Measurements from ENCODE around the gene GABRG3.

The GABRG3 gene

DNA sequence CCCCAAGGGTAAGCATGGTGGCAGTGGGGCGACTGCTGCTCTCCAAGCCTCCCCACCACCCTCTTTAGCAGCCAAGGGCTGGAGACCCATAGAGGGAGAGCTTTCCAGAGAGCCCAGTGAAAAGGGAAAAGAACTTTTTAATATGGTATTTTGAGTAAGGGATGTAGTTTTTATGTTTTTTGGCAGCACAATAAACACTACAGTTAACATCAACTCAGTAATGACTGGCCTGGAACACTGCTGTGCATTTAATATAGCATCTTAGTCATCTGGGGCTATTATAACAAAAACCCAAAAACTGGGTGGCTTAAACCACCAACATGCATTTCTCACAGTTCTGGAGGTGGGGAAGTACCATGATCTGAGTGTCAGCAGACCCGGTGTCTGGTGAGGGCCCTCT lies 495.8 kb downstream of the GABRG3 start:
- Histone ChIP-seq H3K27me3 (replicated peaks) (no peaks in the 10 kb centered on the region), H3K4me3 (ENCODE audit: low read depth, low read length) (no peak overlapping the region), H3K27ac (no peak overlapping the region), H3K36me3 (replicated peaks) (no peaks in the 10 kb centered on the region)
- no peak for DNase-seq
- TF ChIP-seq, protein P1, sequence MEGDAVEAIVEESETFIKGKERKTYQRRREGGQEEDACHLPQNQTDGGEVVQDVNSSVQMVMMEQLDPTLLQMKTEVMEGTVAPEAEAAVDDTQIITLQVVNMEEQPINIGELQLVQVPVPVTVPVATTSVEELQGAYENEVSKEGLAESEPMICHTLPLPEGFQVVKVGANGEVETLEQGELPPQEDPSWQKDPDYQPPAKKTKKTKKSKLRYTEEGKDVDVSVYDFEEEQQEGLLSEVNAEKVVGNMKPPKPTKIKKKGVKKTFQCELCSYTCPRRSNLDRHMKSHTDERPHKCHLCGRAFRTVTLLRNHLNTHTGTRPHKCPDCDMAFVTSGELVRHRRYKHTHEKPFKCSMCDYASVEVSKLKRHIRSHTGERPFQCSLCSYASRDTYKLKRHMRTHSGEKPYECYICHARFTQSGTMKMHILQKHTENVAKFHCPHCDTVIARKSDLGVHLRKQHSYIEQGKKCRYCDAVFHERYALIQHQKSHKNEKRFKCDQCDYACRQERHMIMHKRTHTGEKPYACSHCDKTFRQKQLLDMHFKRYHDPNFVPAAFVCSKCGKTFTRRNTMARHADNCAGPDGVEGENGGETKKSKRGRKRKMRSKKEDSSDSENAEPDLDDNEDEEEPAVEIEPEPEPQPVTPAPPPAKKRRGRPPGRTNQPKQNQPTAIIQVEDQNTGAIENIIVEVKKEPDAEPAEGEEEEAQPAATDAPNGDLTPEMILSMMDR (IDR thresholded peaks at IDR 0.05; ENCODE audit: low read depth, low read length, missing control alignments), result no peak
- in situ Hi-C loops (cut with HindIII; ENCODE audit: low pct_ligation_motif_present, low sequenced_read_pairs), result no loop called here

DNA sequence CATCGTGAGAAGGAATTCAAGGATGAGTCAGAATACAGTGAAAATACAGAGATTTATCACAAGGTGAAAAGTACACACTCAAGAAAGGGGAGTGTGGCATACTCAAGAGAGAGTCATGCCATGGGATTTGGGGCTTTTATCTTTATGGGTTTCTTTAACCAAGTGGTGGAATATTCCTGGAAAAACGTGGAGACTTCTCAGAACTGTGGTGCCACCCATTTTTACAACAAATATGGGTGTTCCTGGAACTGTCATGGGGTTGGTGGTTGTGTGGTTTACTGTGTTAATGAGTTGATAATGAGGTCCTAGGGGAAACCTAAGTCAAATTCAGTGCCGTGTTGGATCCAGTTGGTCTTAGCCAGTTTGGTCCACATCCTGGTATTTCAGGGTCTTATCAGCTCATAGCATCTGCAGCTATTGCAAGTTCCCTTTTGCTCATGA lies 497.2 kb downstream of the GABRG3 start:
- Histone ChIP-seq H3K36me3 (replicated peaks) (no peaks in the 10 kb centered on the region), H3K27ac (no peak overlapping the region), H3K4me3 (ENCODE audit: low read depth, low read length) (no peak overlapping the region), H3K27me3 (replicated peaks) (no peaks in the 10 kb centered on the region)
- in situ Hi-C loops (cut with HindIII; ENCODE audit: low pct_ligation_motif_present, low sequenced_read_pairs), result no loop called here
- TF ChIP-seq, protein P1 (IDR thresholded peaks at IDR 0.05; ENCODE audit: low read depth, low read length, missing control alignments), result no peak
- DNase-seq, result no peak

DNA sequence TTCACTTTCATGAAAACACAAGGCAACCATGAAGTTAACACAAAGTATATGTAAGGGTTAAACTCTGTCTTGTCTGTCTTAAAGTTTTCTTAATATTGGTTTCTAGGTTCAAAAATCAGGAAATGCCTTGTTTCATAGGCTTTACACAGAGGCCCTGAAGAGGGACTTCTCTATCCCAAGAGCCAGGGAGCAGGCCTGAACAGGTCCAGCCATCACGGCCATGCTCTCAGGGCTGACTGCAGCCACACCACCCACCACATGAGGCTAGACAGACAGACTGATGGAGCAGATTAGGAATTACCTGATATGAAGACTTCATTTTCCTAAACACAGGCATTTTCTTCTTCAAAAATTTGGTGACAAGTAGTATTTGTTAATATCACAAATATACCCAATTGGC lies 502.9 kb downstream of the GABRG3 start:
- Histone ChIP-seq H3K27me3 (replicated peaks) (no peaks in the 10 kb centered on the region), H3K4me3 (ENCODE audit: low read depth, low read length) (no peak overlapping the region), H3K27ac (no peak overlapping the region), H3K36me3 (replicated peaks) (no peaks in the 10 kb centered on the region)
- DNase-seq, result no peak
- TF ChIP-seq, protein P1 (IDR thresholded peaks at IDR 0.05; ENCODE audit: low read depth, low read length, missing control alignments), result no peak
- in situ Hi-C loops (cut with HindIII; ENCODE audit: low pct_ligation_motif_present, low sequenced_read_pairs), result no loop called here

DNA sequence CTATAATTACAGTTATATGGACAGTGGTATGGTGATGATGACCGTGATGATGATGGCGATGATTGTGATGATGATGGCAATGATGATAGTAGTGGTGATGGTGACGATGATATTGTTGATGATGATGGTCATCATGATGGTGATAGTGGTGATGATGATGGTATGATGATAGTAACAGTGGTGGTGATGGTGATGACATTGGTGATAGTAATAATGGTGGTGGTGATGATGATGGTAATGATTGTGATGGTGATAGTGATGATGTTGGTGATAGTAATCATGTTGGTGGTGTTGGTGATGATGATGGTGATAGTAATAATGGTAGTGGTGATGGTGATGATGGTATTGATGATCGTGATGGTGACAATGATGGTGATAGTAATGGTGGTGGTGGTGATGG lies 504.4 kb downstream of the GABRG3 start:
- no peak overlapping the region for H3K27ac ChIP-seq
- no peak for DNase-seq
- in situ Hi-C loops (cut with HindIII; ENCODE audit: low pct_ligation_motif_present, low sequenced_read_pairs), result no loop called here
- no peaks in the 10 kb centered on the region for H3K36me3 ChIP-seq (replicated peaks)
- no peaks in the 10 kb centered on the region for H3K27me3 ChIP-seq (replicated peaks)
- TF ChIP-seq, protein P1 (IDR thresholded peaks at IDR 0.05; ENCODE audit: low read depth, low read length, missing control alignments), result no peak
- H3K4me3 ChIP-seq (ENCODE audit: low read depth, low read length), result no peak overlapping the region

DNA sequence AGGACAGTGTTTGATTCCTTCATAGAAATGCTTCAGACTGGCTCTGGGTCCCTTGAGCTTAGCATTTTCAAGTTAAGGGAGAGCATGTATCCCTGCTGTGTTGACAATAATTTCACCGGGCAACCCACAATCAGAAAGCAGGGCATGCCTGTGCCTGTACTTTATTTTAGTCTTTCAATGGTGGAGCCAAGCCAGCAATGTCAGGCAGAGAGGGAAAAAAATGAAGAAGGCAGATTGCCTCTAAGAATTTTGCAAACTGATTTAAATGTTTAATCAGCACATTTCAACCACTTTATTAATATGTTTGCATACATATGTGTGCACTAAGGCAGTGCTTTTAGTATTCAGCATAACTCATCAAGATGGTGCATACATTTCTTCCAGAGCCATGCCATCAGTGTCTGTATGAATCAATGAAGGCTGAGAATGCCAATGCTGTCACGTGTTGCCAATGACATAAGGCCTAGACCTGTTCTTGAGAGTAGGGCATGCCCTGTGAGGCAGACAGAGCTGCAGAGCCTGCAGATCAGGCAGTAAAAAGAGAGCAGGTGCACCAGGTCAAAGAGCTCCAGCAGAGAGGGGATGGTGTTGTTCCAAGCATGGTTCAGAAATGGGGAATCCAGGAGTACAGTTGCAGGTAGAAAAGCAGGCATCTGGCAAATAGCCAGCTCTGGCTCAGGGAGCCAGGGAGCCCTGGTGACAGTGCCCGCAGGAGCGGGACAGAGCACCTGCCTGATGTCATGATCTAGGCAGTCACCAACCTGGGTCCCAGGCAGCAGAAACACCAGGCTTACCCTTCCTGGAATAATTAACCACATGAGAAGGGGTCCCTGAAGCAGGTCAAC lies 508.5 kb downstream of the GABRG3 start:
- DNase-seq, result no peak
- Histone ChIP-seq H3K36me3 (replicated peaks) (no peaks in the 10 kb centered on the region), H3K27me3 (replicated peaks) (no peaks in the 10 kb centered on the region), H3K4me3 (ENCODE audit: low read depth, low read length) (no peak overlapping the region), H3K27ac (no peak overlapping the region)
- in situ Hi-C loops (cut with HindIII; ENCODE audit: low pct_ligation_motif_present, low sequenced_read_pairs), result no loop called here
- TF ChIP-seq, protein P1 (IDR thresholded peaks at IDR 0.05; ENCODE audit: low read depth, low read length, missing control alignments), result no peak

DNA sequence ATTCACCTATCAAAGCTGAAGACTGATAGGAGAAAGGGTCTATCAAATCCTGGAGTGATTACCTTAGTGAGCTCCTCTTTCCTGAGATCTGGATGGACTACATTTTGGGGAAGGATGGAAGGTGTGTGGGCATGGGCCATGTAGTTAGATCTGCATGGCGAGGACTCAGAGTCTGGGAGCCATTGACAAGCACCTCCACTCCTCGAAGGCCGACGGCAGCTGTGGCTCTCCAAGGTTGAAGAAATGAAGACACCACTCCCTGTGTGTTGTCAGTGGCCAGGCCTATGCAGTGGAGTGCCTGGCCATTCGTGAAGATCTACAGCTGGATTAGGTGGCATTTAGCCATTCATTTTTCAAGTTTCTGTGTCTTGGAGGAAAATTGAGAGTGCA lies 509.2 kb downstream of the GABRG3 start:
- in situ Hi-C loops (cut with HindIII; ENCODE audit: low pct_ligation_motif_present, low sequenced_read_pairs), result no loop called here
- Histone ChIP-seq H3K36me3 (replicated peaks) (no peaks in the 10 kb centered on the region), H3K27ac (no peak overlapping the region), H3K4me3 (ENCODE audit: low read depth, low read length) (no peak overlapping the region), H3K27me3 (replicated peaks) (no peaks in the 10 kb centered on the region)
- DNase-seq, result no peak
- TF ChIP-seq, protein P1 (IDR thresholded peaks at IDR 0.05; ENCODE audit: low read depth, low read length, missing control alignments), result no peak
